ENCODE data around the gene PLS3.

Gene PLS3

DNA sequence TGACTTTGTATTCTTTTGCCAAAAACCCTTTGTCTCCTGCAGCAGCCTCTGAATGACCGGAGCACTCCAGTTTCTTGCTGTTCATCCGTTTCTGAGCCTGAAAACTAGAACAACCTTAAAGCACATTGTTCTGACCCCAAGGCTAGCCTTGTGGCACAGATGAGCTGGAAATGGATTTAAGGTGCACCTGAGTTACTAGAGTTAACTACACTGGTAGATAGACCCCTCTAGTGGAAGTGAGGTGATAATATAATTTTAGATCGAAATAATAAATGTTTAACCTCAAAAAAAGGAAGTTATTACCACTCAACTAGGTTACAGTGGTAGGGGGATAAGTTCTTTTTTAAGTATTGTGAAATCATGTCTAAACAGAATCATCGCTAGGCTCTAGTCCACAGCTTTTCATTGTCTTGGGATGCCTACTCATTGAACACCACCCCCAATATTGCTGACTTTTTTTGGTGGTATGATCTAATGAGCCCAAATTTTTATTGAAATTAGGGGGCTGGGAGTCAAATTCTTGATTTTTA is 2.7 kb downstream of the PLS3 start:
- DNase-seq (ENCODE audit: low read depth): no peak
- peak overlapping the region; percentile 15; the same call in 1 of the 2 replicates for H3K4me3 ChIP-seq (ENCODE audit: control insufficient read depth, low read depth, low read length)

DNA sequence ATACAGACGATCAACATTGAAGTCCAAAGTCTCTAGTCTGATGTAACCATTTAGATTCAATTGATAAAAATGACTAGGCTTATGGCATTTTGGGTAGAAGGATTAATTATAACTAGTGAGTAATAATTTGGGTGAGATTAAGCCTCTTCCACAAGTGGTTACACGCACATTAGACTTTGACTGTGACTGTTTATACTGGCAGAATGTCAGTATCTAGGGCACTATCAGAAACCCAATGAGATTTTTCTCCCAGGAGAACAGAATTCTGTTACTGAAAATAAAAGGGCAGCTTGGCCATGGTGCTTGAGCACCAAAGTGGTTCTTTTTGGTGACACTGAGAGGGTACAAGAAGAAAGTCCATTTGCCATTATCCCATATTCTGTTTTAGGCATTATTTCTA is 3.3 kb downstream of the PLS3 start:
- no peak overlapping the region; the same call in 1 of the 2 replicates for H3K4me3 ChIP-seq (ENCODE audit: control insufficient read depth, low read depth, low read length)
- TF ChIP-seq, protein P1, sequence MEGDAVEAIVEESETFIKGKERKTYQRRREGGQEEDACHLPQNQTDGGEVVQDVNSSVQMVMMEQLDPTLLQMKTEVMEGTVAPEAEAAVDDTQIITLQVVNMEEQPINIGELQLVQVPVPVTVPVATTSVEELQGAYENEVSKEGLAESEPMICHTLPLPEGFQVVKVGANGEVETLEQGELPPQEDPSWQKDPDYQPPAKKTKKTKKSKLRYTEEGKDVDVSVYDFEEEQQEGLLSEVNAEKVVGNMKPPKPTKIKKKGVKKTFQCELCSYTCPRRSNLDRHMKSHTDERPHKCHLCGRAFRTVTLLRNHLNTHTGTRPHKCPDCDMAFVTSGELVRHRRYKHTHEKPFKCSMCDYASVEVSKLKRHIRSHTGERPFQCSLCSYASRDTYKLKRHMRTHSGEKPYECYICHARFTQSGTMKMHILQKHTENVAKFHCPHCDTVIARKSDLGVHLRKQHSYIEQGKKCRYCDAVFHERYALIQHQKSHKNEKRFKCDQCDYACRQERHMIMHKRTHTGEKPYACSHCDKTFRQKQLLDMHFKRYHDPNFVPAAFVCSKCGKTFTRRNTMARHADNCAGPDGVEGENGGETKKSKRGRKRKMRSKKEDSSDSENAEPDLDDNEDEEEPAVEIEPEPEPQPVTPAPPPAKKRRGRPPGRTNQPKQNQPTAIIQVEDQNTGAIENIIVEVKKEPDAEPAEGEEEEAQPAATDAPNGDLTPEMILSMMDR (IDR thresholded peaks at IDR 0.05; ENCODE audit: control insufficient read depth, insufficient read depth, low read depth, low read length, missing control alignments): no peak
- DNase-seq (ENCODE audit: low read depth): no peak

More for the DNA sequence above, 2.7 kb downstream of the PLS3 start:
- TF ChIP-seq, protein P1 (IDR thresholded peaks at IDR 0.05; ENCODE audit: control insufficient read depth, insufficient read depth, low read depth, low read length, missing control alignments): no peak

DNA sequence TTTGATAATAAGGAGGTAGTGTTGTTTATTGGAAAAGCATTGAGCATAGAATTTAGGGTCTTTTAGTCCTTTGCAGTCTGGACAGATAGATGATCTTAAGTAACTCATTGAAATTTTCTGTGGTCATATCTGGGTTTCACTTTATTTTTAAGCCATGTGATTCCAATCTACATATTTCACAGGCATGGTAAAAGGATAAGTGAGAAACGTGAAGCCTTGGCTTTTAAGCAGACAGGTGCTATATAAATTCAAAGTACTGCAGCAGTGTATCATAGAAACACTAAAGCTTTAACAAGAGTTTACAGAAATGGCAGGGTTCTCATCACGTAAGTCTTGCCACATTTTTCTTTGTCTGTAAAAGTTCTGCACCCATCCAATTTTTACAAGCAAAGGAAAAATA is 4.9 kb downstream of the PLS3 start:
- no peak overlapping the region for H3K4me3 ChIP-seq (ENCODE audit: control insufficient read depth, low read depth, low read length)
- TF ChIP-seq, protein P1 (IDR thresholded peaks at IDR 0.05; ENCODE audit: control insufficient read depth, insufficient read depth, low read depth, low read length, missing control alignments): no peak

DNA sequence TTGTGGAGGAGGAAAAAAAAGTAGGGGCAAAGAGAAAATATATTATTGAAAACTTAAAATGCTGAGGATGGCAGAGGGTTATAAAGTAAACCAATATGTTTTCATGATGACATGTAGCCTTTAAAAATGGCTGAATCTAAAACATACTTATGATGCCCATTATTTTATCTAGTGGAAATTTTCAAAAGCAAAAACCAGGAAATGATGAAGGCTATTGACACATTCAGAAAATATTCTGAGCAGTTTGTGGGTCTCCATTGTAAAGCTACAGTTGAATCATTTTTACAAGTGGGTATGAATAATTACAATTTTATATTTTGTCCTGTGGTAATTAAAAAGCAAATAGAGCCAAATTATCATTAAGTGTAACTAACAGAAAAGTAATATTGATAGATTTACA is 10.7 kb downstream of the PLS3 start:
- TF ChIP-seq, protein P1 (IDR thresholded peaks at IDR 0.05; ENCODE audit: control insufficient read depth, insufficient read depth, low read depth, low read length, missing control alignments): no peak
- H3K4me3 ChIP-seq (ENCODE audit: control insufficient read depth, low read depth, low read length): no peak overlapping the region
- no peak for DNase-seq (ENCODE audit: low read depth)

More for the DNA sequence above, 4.9 kb downstream of the PLS3 start:
- no peak for DNase-seq (ENCODE audit: low read depth)

DNA sequence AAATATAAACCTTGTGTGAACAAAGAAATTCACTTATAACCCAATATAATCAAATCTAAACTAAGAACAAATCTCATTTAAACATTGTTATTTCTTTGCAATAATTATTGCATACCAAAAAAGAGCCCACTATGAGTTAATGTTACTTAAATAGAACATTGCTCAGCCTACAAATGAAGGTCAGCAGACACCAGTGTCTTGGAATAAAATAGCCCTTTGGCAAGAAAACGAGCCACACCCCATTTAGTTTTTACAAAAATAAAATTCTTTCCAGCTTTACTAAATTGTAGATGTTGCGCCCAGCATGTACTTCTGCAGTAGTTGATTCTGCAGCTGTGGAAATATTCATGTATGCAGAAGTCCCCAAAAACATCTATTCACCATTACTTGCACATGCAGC is 12.2 kb downstream of the PLS3 start:
- no peak for DNase-seq (ENCODE audit: low read depth)
- H3K4me3 ChIP-seq (ENCODE audit: control insufficient read depth, low read depth, low read length): no peak overlapping the region
- TF ChIP-seq, protein P1 (IDR thresholded peaks at IDR 0.05; ENCODE audit: control insufficient read depth, insufficient read depth, low read depth, low read length, missing control alignments): no peak

DNA sequence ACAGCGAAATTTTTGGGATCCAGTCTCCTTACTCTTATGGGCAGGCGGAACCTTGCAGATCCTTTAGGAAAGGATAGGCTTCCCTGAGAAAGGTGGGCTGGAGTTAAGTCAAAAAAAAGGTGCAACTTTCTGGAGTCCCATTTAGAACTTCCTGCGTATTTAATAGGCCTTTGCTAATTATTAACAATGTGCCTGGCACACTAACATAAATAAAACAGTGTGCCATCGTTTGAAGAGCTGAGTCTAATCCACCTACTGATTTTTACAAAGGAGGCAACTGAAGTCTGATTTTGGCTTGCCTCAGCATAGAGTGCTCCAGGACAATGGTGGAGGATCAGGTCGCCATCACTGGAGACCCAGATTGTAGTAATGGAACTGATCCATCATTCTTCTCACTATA is 15.7 kb downstream of the PLS3 start:
- TF ChIP-seq, protein P1 (IDR thresholded peaks at IDR 0.05; ENCODE audit: control insufficient read depth, insufficient read depth, low read depth, low read length, missing control alignments): no peak
- DNase-seq (ENCODE audit: low read depth): no peak
- H3K4me3 ChIP-seq (ENCODE audit: control insufficient read depth, low read depth, low read length): no peak overlapping the region

DNA sequence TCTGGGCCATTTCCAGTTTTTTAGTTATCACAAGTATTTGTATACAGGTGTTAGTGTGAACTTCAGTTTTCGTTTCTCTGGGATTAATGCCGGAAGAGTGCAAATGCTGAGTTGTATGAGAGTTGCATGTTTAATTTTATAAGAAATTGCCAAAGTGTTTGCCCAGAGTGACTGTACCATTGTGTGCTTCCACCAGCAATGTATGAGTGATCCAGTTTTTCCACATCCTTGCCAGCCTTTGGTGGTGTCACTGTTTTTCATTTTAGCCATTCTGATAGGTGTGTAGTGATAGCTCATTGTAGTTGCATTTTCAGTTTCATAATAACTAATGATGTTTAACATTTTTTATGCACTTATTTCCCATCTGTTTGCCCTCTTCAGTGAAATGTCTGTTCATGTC is 18.4 kb downstream of the PLS3 start:
- no peak for DNase-seq (ENCODE audit: low read depth)
- H3K4me3 ChIP-seq (ENCODE audit: control insufficient read depth, low read depth, low read length): no peak overlapping the region
- TF ChIP-seq, protein P1 (IDR thresholded peaks at IDR 0.05; ENCODE audit: control insufficient read depth, insufficient read depth, low read depth, low read length, missing control alignments): no peak

All from AG09309 (cell line).